Posterior vena cava (tissue), 2 donors: Measurements from ENCODE around the gene FAM181B. TPM values are rescaled to one million over a fixed set of nuclear protein-coding genes. Genes with fewer than 3 reads are reported as not detected.
"Not testable (repeated sequence)": the region's sequence is repeated elsewhere in the genome, so short reads cannot be mapped to it uniquely, and the experiment has no call there.

Experiments
- DNase-seq: peaks from one replicate; pipeline ENCODE4 v3.0.0-alpha.2; 2020; ENCODE audit warnings: low spot score
- intact Hi-C, 2 donors: fragments of 100-400 bp; cut with DNase I; formaldehyde crosslinking; loops; one replicate each; pipeline versions ENCODE4 v1.14.1 to v1.14.2; 2022 to 2023
- total RNA-seq, 2 donors: library from RNA; stranded (reverse); fragmentation: NEBNext Ultra II Directional; extraction: Animal tissue kit (Norgen Biotek cat#: 25700); gene quantifications; one replicate each; pipeline ENCODE4 v1.2.1, GENCODE V29; 2021
- donor health status: DM: yes; HTN: yes; CAD: no.
- donor health status: DM: yes; HTN: yes; CAD: no.

The FAM181B gene
- total RNA-seq, 2 donors from 2014 or later = 0.42 to 0.67 TPM

DNA sequence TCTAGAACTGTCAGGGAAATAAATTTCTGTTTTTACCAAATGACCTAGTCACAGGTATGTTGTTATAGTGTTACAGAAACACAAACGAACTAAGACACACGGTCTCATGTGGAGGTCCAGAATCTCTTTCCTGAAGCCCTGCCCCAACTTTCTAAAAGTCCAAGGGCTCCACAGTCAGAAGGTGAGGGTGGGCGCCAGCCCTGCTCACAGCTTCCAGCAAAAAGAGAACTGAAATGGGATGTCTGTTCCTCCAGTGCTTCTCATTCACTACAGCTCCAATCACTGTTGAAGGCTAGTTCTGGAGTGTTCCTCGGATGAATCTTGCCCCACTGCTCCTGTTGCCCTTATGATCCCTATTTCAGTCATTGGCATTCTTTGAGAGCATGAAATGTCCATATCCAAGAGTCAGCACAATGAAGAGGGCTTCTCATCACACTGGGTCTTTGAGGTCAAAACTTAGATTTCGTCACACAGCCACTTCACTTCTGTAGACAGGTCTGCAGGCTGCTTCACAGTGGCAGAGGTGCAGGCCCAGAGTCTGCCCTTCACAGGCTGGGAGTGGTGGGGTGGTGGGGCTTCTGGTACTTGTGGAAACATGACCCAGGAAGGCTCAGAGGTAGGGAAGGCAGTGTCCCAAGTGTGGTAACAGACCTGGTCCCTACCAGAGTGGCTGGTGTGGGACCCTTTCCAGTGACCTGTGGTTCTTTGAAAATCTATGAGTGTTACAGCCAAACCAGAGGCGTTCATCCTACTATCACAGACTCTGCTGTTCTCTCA, 34.9 kb downstream of the FAM181B start:
- no peak for DNase-seq
- intact Hi-C loops = no loop called here

DNA sequence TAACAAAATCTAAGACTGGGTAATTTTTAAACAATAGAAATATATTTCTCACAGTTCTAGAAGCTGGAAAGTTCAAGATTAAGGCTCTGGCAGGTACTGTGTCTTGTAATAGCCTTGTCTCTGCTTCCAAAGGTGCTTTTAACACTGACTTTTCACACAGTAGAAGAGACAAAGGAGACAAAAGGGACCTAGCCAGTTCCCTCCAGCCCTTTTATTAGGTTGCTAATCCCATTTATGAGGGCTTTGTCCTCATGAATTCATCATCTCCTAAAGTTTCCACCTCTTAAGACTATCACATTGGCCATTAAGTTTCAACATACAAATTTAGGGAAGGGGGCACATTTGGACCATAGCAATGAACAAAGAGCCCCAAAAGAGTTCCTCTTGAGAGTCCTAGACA, 40.7 kb downstream of the FAM181B start:
- intact Hi-C loops = no loop called here
- DNase-seq = no peak

DNA sequence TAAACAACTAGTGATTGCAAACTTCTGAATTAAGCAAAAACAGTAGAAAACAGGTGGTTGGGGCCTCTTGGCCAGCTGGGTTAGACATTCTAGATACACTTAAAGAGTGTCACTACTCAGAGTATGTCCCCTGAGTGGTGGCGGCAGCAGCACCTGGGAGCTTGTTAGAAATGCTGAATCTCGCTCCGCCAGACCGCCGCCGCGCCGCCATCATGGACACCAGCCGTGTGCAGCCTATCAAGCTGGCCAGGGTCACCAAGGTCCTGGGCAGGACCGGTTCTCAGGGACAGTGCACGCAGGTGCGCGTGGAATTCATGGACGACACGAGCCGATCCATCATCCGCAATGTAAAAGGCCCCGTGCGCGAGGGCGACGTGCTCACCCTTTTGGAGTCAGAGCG, 44.3 kb downstream of the FAM181B start:
- DNase-seq, intact Hi-C loops: not testable (repeated sequence)

DNA sequence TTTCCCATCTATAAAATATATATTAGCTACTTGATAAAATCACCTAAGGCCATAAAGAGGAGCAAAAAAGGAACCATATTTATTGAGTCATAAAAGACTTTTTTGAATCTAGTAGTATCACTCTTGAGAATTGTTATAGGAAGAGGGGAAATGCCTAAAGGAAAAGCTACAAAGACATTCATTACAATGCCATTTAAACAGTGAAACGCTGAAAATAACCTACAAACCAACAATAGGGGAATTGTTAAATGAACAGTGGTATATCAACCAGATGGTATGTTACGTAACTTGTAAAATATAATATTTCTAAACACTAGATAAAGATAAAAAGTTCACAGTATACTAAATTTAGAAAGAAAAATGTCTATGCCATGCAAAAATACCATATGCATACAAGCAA, 47.5 kb downstream of the FAM181B start:
- DNase-seq = no peak
- intact Hi-C loops = no loop called here

GRCh38 chr11:82683029-82683428, 50.6 kb downstream of the FAM181B start:
- intact Hi-C loops = no loop called here
- no peak for DNase-seq

DNA sequence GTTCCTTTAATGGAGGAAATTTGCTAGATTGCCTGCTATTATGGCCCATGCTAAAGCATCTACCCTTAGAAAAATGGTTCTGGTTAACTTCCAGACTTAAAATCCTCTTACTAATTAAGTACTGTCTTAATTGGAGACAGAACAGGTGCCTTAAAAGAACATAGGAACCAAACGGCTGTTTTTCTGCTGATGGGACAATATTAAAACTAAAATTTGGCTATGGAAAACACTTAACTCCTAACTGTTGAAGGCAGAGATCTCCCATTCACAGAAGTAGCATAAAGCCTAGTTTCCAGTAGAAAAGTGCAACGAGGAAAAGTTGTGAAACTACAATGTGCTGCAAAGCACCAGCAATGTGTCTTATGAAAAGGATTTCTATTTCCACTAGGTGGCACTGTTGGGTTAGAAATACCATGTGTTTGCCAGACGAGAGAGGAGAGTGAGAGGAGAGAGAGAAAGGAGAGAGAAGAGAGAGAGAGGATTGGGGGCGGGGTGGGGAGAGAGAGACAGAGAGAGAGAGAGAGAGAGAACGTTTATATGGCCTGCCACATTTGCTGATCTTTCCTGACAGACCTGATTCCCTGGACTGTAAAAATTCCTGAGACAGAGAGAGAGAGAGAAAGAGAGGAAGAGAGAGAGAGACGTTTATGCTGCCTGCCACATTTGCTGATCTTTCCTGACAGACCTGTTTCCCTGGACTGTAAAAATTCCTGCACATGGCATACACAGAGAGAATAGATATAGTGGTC, 51.5 kb downstream of the FAM181B start:
- intact Hi-C loops = no loop called here
- no peak for DNase-seq

DNA sequence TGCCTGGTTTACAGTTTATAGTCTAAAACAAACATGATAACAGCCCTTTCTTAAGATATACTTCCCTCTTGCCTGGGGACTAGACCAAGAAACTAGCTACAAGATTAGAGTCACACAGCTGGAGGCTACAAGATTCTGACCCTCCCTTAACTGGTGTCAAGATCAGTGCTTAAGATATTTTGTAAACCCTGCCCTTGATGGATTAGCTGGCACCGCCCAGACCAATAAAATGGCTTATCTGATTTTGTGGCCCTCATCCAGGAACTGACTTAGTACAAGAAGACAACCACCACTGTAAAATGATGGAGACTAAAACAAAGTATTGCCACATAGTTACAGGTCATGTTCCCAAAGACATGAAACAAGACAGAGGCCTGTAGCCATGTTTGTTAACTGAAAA, 53.4 kb downstream of the FAM181B start:
- no peak for DNase-seq
- intact Hi-C loops = no loop called here

Other genes starting within 250 kb of the FAM181B start
- gene PRCP, start 166.6 kb upstream of the FAM181B start, total RNA-seq = 100 to 1,000 TPM in 1 of 2 donors, 10 to 100 TPM in 1; 75.9 to 107 TPM
- gene DDIAS, start 167.9 kb upstream of the FAM181B start, total RNA-seq = 1 to 10 TPM in 1 of 2 donors, under 1 TPM in 1; 0.86 to 1.2 TPM